Astrocyte of the cerebellum (primary cell): ENCODE measurements around the gene SAFB.

Source experiments
- DNase-seq: peaks from one replicate; pipeline ENCODE4 v3.0.0-alpha.2; 2011; ENCODE audit warnings: low read depth
- H3K4me3 ChIP-seq: 2 replicates; pipeline ENCODE4 v1.5.1; 2011; ENCODE audit warnings: mild to moderate bottlenecking, low read depth, low read length, moderate library complexity
- CTCF ChIP-seq: IDR thresholded peaks from 2 replicates; pipeline ENCODE4 v1.5.1; 2012; ENCODE audit warnings: low read length, low read depth, moderate library complexity, mild to moderate bottlenecking; ENCODE audit errors: missing control alignments
- in situ Hi-C: cut with HindIII; loops from 2 replicates; pipeline ENCODE4 v1.10.0; 2017; ENCODE audit warnings: low sequenced_read_pairs

SAFB gene

GRCh38 chr19:5593343-5594255 is 29.3 kb upstream of the SAFB start:
- no peak for TF ChIP-seq CTCF
- in situ Hi-C loops: no loop called here
- no peak overlapping the region for H3K4me3 ChIP-seq
- DNase-seq: no peak

GRCh38 chr19:5594521-5594950 is 28.3 kb upstream of the SAFB start:
- in situ Hi-C loops: no loop called here
- DNase-seq: no peak
- no peak overlapping the region for H3K4me3 ChIP-seq
- TF ChIP-seq CTCF: no peak

- in situ Hi-C loops: no loop called here
- H3K4me3 ChIP-seq: no peak overlapping the region
- no peak for DNase-seq
- no peak for TF ChIP-seq CTCF
Measured at GRCh38 chr19:5595129-5595528, 27.8 kb upstream of the SAFB start.

- no peak for DNase-seq
- no peak overlapping the region for H3K4me3 ChIP-seq
- in situ Hi-C loops: no loop called here
- no peak for TF ChIP-seq CTCF
Measured at GRCh38 chr19:5595745-5596144, 27.1 kb upstream of the SAFB start.

DNA sequence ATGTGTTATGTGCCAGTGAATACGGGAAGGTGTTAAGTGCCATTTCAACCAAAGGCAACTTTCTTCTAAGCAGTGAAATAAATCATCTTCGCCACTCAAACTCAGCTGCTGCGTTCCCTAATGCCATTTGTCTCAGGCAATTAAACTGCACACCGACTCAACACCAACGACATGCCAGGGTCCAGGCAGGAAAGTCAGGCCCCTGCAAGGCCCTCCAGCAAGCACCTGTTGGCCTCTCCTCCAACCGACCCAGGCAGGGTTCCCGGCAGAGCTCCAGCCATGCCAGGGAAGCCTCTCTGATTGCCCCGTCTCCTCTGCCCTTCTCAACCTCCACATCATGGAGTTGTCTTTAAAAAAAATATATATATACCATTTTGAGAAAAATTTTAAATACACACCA is 22.1 kb upstream of the SAFB start:
- no peak for DNase-seq
- no peak for TF ChIP-seq CTCF
- in situ Hi-C loops: loop anchor here (10.0 kb wide), 1 partner anchor 54 kb away; no protein-coding TSS in a partner anchor
- H3K4me3 ChIP-seq: no peak overlapping the region

DNA sequence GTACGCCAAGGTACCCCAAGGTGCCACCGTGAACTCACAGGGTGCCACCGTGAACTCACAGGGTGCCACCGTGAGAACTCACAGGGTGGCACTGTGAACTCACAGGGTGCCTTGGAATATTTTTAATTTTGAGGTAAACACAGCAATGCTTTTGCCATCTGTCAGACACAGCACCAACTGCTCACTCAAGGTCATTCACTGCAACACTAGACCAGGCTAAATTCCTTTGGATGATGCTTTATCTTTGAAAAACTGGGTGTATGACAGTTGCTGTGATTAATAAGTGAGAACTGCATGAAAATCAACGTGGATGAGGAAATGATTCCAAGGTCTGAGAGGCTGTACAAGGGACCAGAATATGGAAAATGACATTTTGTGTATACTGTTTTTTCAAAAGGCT is 19.3 kb upstream of the SAFB start:
- TF ChIP-seq CTCF: no peak
- no peak for DNase-seq
- in situ Hi-C loops: loop anchor here (10.0 kb wide), 1 partner anchor 51 kb away; no protein-coding TSS in a partner anchor

More for the DNA sequence above, 19.3 kb upstream of the SAFB start:
- H3K4me3 ChIP-seq: no peak overlapping the region
